Measurements from ENCODE around the gene POLK. TPM values are rescaled to one million over a fixed set of nuclear protein-coding genes. Genes with fewer than 3 reads are reported as not detected.
"Not testable (repeated sequence)": the region's sequence is repeated elsewhere in the genome, so short reads cannot be mapped to it uniquely, and the experiment has no call there.

POLK gene
- total RNA-seq, 6 experiments from 2014 or later: 11.5 to 16.3 (median 14.1) TPM

DNA sequence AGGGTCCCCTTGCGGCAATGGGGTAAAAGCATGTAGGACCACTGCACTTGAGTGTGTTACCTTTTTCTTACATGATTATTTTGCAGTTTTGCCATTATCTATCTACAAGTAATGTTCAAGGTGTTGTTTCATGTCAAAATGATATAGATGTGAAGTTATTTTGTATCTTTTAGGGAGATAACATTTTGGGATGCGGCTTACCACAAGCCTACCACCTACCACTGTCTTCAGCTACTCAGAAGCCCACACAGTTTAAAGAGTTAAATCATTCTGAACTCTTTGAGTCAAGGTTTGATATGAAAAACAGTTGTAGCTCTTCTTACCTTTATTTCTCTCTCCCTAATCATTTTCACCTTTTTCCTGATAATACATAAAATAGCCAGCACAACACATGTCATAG, 20.1 kb upstream of the POLK start:
- peaks cover 0 to 4% (median 0%) of the 10 kb centered on the region in 4 donors for H3K36me3 ChIP-seq
- 93% methylated on average over 2 of the region's 2 CpGs for WGBS (ENCODE audit: insufficient coverage, low coverage, low lambda C conversion rate, missing lambda C conversion rate)
- H3K27me3 ChIP-seq: no peaks in the 10 kb centered on the region
- TF ChIP-seq POLR2A (IDR thresholded peaks at IDR 0.05): no peak
- no peak for TF ChIP-seq CTCF (IDR thresholded peaks at IDR 0.05)
- no peak overlapping the region for H3K4me3 ChIP-seq
- no peak overlapping the region for H3K27ac ChIP-seq
- DNase-seq (no peak), ATAC-seq (no peak)
- H3K9me3 ChIP-seq: no peaks in the 10 kb centered on the region
- intact Hi-C loops (cut with DNase I): no loop called here
- H3K4me1 ChIP-seq: no peaks in the 10 kb centered on the region

GRCh38 chr5:75496026-75496425, 15.7 kb upstream of the POLK start:
- ATAC-seq: no peak
- intact Hi-C loops (cut with DNase I): no loop called here
- no peaks in the 10 kb centered on the region for H3K27me3 ChIP-seq
- H3K4me1 ChIP-seq: no peaks in the 10 kb centered on the region
- WGBS (ENCODE audit: insufficient coverage, low coverage, low lambda C conversion rate, missing lambda C conversion rate): 93% methylated on average over 3 of the region's 3 CpGs
- H3K9me3 ChIP-seq: no peaks in the 10 kb centered on the region
- TF ChIP-seq POLR2A (IDR thresholded peaks at IDR 0.05): no peak
- no peak for TF ChIP-seq CTCF (IDR thresholded peaks at IDR 0.05)
- peaks cover 0 to 4% (median 0%) of the 10 kb centered on the region in 4 donors for H3K36me3 ChIP-seq
- H3K4me3 ChIP-seq: no peak overlapping the region
- no peak overlapping the region for H3K27ac ChIP-seq
- no peak for DNase-seq

DNA sequence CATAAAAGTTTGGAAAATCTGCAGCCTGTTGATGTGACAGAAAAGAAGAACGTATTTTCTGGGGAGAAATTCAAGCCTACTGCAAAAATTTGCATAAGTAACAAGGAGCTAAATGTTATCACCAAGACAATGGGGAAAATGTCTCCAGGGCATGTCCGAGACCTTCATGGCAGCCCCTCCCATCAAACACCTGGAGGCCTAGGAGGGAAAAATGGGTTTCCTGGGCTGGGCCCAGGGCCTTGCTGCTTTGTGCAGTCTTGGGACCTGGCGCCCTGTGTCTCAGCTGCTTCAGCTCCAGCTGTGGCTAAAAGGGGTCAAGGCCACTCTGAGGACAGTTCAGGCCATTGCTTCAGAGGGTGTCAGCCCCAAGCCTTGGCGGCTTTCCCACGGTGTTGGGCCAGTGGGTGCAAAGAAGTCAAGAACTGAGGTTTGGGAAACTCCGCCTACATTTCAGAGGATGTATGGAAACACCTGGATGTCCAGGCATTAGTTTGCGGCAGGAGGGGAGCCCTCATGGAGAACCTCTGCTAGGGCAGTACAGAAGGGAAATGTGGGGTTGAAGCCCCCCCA, 13.4 kb upstream of the POLK start:
- Histone ChIP-seq H3K4me3 (no peak overlapping the region), H3K9me3 (no peaks in the 10 kb centered on the region), H3K36me3 (no peaks in the 10 kb centered on the region), H3K4me1 (no peaks in the 10 kb centered on the region), H3K27ac (no peak overlapping the region), H3K27me3 (no peaks in the 10 kb centered on the region)
- intact Hi-C loops (cut with DNase I): no loop called here
- DNase-seq (no peak), ATAC-seq (no peak)
- WGBS (ENCODE audit: insufficient coverage, low coverage, low lambda C conversion rate, missing lambda C conversion rate): 100% methylated on average over 1 of the region's 7 CpGs
- TF ChIP-seq CTCF (IDR thresholded peaks at IDR 0.05): no peak
- TF ChIP-seq POLR2A (IDR thresholded peaks at IDR 0.05): no peak

- H3K9me3 ChIP-seq; H3K27me3 ChIP-seq; ATAC-seq; H3K4me1 ChIP-seq; H3K36me3 ChIP-seq; intact Hi-C loops (cut with DNase I); H3K4me3 ChIP-seq; H3K27ac ChIP-seq; DNase-seq: not testable (repeated sequence)
- WGBS (ENCODE audit: insufficient coverage, low coverage, low lambda C conversion rate, missing lambda C conversion rate): 100% methylated on average over 1 of the region's 1 CpG
These were observed 12.8 kb upstream of the POLK start for GRCh38 chr5:75498875-75499274.

GRCh38 chr5:75505112-75505511, 6.6 kb upstream of the POLK start:
- H3K9me3 ChIP-seq; H3K4me3 ChIP-seq; H3K27ac ChIP-seq; ATAC-seq; DNase-seq; intact Hi-C loops (cut with DNase I); H3K27me3 ChIP-seq; H3K36me3 ChIP-seq: not testable (repeated sequence)
- 88% methylated on average over 5 of the region's 5 CpGs for WGBS (ENCODE audit: insufficient coverage, low coverage, low lambda C conversion rate, missing lambda C conversion rate)
- peaks cover 0 to 16% (median 5%) of the 10 kb centered on the region in 4 donors for H3K4me1 ChIP-seq

DNA sequence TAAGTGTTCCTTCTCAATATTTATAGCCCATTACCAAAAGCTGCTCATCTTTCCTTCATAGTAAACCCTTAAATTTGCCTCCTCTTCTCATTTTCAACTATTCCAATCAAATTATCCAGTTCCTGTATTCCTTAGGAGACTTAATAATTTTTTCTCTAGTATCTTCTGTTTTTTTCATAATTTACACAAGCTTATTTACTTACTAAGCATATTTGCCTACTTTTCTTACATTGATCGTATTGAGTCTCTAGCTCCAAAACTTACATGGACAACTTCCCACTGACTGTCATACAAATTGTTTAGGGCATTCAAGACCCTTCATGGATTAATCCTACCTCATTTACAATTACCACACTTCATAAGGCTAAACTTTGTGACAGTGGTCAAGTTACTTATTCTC, 3.9 kb upstream of the POLK start:
- ATAC-seq (no peak), DNase-seq (no peak)
- Histone ChIP-seq H3K4me3 (no peak overlapping the region), H3K9me3 (no peaks in the 10 kb centered on the region), H3K27ac (no peak overlapping the region), H3K27me3 (no peaks in the 10 kb centered on the region), H3K4me1 (peaks cover 0 to 20% (median 7%) of the 10 kb centered on the region in 4 donors), H3K36me3 (peaks cover 0 to 6% (median 0%) of the 10 kb centered on the region in 4 donors)
- TF ChIP-seq CTCF (IDR thresholded peaks at IDR 0.05): no peak
- no peak for TF ChIP-seq POLR2A (IDR thresholded peaks at IDR 0.05)
- intact Hi-C loops (cut with DNase I): no loop called here
- WGBS (ENCODE audit: insufficient coverage, low coverage, low lambda C conversion rate, missing lambda C conversion rate): 80% methylated on average over 1 of the region's 1 CpG
